Colonic mucosa (tissue), 4 donors: Measurements from ENCODE around the gene ALKBH1. TPM values are rescaled to one million over a fixed set of nuclear protein-coding genes. Genes with fewer than 3 reads are reported as not detected.
A peak's percentile ranks its signal among the peaks of the same experiment; 100 is the strongest.
"Not testable (repeated sequence)": the region's sequence is repeated elsewhere in the genome, so short reads cannot be mapped to it uniquely, and the experiment has no call there.

Experiments
- DNase-seq: peaks from one replicate; pipeline ENCODE4 v3.0.0-alpha.2; 2020
- H3K27ac ChIP-seq: fragments of 200-600 bp; one replicate; pipeline ENCODE4 v1.8.0; 2021
- H3K27me3 ChIP-seq: fragments of 200-600 bp; one replicate; pipeline ENCODE4 v1.8.0; 2021
- H3K36me3 ChIP-seq: fragments of 200-600 bp; one replicate; pipeline ENCODE4 v1.8.0; 2021
- H3K4me1 ChIP-seq: fragments of 200-600 bp; one replicate; pipeline ENCODE4 v1.8.0; 2021; ENCODE audit warnings: mild to moderate bottlenecking
- H3K4me3 ChIP-seq: fragments of 200-600 bp; one replicate; pipeline ENCODE4 v1.8.0; 2021
- H3K9ac ChIP-seq, 2 donors: one replicate each; pipeline ENCODE4 v1.7.0; 2013; ENCODE audit warnings: control low read depth in 2 of 2, low read depth in 2 of 2, low read length in 2 of 2
- H3K9me3 ChIP-seq: fragments of 200-600 bp; one replicate; pipeline ENCODE4 v1.8.0; 2021
- CTCF ChIP-seq: fragments of 200-600 bp; IDR thresholded peaks from one replicate; pipeline ENCODE4 v1.8.0; 2022; ENCODE audit warnings: antibody characterized with exemption, mild to moderate bottlenecking
- intact Hi-C: fragments of 100-400 bp; cut with DNase I; formaldehyde crosslinking; loops from one replicate; pipeline ENCODE4 v1.14.1; 2022
- total RNA-seq, 2 donors: library from RNA; stranded (reverse); fragmentation: NEBNext Ultra II Directional in 1 of 2; extraction: Animal tissue kit (Norgen Biotek cat#: 25700) in 1 of 2; gene quantifications; one replicate each; pipeline ENCODE4 v1.2.1, GENCODE V29; 2021
- donor health status: healthy.
- donor health status: DM: no; HTN: no; CAD: no.
- donor health status: DM: no; HTN: no; CAD: no.

Gene ALKBH1
- 10 to 100 TPM; 11.5 to 13.3 TPM for total RNA-seq

GRCh38 chr14:77707724-77708408, at the start of gene ALKBH1, which contains the start of gene SLIRP:
TSS of gene ALKBH1 (minus strand) at chr14:77708023. CDS start at chr14:77708004, 19 bp downstream.
TSS of gene SLIRP (plus strand) at chr14:77708103. CDS start at chr14:77708112, 9 bp downstream.
- Histone ChIP-seq H3K9ac (peak within 1 kb of the TSS; percentile 71 to 82), H3K36me3 (peaks cover 9% of the 10 kb centered on the region), H3K27me3 (no peaks in the 10 kb centered on the region), H3K4me3 (peak within 1 kb of the TSS; percentile 98), H3K4me1 (peaks cover 17% of the 10 kb centered on the region), H3K27ac (peak within 1 kb of the TSS; percentile 41), H3K9me3 (no peaks in the 10 kb centered on the region)
- peak; percentile 93 for DNase-seq
- intact Hi-C loops: loop anchor here (2.0 to 10.0 kb wide), 2 partner anchors 53 to 253 kb away; partner anchors contain the start of genes AHSA1 and VIPAS39
- no peak for TF ChIP-seq CTCF

- Histone ChIP-seq H3K4me1 (no peaks in the 10 kb centered on the region), H3K27ac (no peak overlapping the region), H3K27me3 (no peaks in the 10 kb centered on the region), H3K36me3 (peaks cover 11% of the 10 kb centered on the region), H3K9ac (no peak overlapping the region), H3K4me3 (no peak overlapping the region), H3K9me3 (no peaks in the 10 kb centered on the region)
- no peak for DNase-seq
- no peak for TF ChIP-seq CTCF
- intact Hi-C loops: no loop called here
Observed at GRCh38 chr14:77752799-77753516, 45.1 kb upstream of the ALKBH1 start.

- intact Hi-C loops: no loop called here
- no peak for DNase-seq
- H3K36me3 ChIP-seq: peaks cover 11% of the 10 kb centered on the region
Observed at GRCh38 chr14:77752266-77752665, 44.4 kb upstream of the ALKBH1 start.

GRCh38 chr14:77747425-77747824, 39.6 kb upstream of the ALKBH1 start:
- H3K4me3 ChIP-seq, H3K27me3 ChIP-seq, DNase-seq, H3K9me3 ChIP-seq, H3K27ac ChIP-seq, intact Hi-C loops, H3K9ac ChIP-seq, H3K4me1 ChIP-seq: not testable (repeated sequence)
- peaks cover 11% of the 10 kb centered on the region for H3K36me3 ChIP-seq

More at GRCh38 chr14:77752266-77752665, 44.4 kb upstream of the ALKBH1 start:
- no peak overlapping the region for H3K9ac ChIP-seq
- TF ChIP-seq CTCF: no peak
- no peaks in the 10 kb centered on the region for H3K9me3 ChIP-seq
- H3K27ac ChIP-seq: no peak overlapping the region
- H3K4me3 ChIP-seq: no peak overlapping the region
- H3K4me1 ChIP-seq: no peaks in the 10 kb centered on the region
- H3K27me3 ChIP-seq: no peaks in the 10 kb centered on the region

- DNase-seq: no peak
- intact Hi-C loops: no loop called here
- Histone ChIP-seq H3K4me1 (no peaks in the 10 kb centered on the region), H3K27ac (no peak overlapping the region), H3K9me3 (no peaks in the 10 kb centered on the region), H3K9ac (no peak overlapping the region), H3K4me3 (no peak overlapping the region), H3K27me3 (no peaks in the 10 kb centered on the region), H3K36me3 (peaks cover 11% of the 10 kb centered on the region)
- TF ChIP-seq CTCF: no peak
Observed at GRCh38 chr14:77746064-77746702, 38.4 kb upstream of the ALKBH1 start.
